ENCODE results near the gene ZNF423. TPM values are rescaled to one million over a fixed set of nuclear protein-coding genes. Genes with fewer than 3 reads are reported as not detected.

The ZNF423 gene
- total and polyA plus RNA-seq, 4 donors = 16.9 to 43.0 (median 34.4) TPM

DNA sequence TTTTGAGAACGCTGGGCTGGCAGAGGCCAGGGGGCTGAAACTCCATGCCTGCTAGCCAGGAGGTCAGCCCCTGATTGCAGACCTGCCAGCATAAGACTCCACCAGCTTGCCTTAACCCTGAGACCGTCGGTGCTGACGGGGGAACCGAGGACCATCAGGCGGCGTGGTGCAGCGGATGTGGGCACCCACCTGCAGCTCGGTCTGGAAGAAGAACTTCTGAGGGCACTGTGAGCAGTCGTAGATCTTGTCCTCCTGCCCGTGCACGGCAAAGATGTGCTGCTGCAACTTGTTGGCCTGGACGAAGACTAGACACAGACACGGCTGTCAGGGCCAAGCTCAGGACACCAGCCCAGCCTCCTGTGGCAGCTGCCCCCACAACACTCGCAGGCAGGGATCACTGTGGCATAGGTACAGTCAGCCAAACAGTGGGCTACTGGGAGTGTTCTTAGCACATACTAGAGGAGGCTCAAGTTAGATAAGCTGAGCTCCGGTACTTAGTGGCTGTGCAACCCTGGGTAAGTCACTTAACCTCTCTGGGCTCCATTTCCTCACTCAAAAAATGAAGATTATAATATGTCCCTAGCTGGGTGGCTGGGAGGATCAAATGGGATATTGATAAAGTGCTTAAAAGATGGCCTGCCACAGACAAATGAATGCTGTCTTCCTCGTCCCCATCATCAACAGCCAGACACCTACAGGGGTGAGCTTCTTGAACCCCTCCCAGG, 332.3 kb downstream of the ZNF423 start:
- DNase-seq (ENCODE audit: low read depth in 4 of 6, low spot score in 6 of 6) = no peak
- H3K9me3 ChIP-seq (ENCODE audit: control insufficient read depth, insufficient read depth, low read length) = no peaks in the 10 kb centered on the region
- no peak overlapping the region for H3K4me3 ChIP-seq (ENCODE audit: low read depth, low read length)
- H3K27me3 ChIP-seq (ENCODE audit: control insufficient read depth, insufficient read depth, low read length) = no peaks in the 10 kb centered on the region
- H3K27ac ChIP-seq (ENCODE audit: low read depth, low read length) = no peak overlapping the region
- peaks cover 42% of the 10 kb centered on the region for H3K4me1 ChIP-seq (ENCODE audit: control insufficient read depth, insufficient read depth, low read length)
- WGBS (ENCODE audit: insufficient coverage) = 85% methylated on average over 15 of the region's 17 CpGs
- H3K36me3 ChIP-seq (ENCODE audit: control insufficient read depth, insufficient read depth, low read length) = peaks cover 32% of the 10 kb centered on the region

DNA sequence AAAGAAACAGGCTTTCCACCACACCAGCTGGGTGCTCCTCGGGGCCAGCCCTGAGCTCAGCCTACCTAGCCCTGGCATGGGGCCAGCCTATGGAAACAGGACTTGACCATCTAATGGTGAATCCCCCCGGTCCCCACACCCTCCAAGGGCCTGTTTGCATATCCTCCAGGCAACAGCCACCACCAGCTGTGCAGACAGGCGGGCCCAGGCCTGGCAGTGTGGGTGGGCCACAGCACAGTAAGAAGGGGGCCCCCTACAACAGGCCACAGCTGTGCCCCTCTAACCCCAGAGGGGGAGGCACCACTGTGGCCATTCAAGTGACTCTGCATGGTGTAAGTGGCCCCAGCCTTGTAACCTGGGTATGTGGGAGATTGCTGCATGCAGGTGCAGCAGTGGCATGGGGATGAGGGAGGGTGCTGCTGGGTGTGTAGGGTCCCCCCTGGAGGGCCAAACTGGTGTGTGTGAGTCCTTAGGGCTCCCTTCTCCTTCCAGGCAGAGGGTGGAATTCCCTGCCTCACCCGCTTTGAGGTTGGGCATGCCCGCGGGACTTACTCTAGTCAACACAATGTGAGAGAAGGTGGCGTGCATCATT, 334.1 kb downstream of the ZNF423 start:
- no peak for DNase-seq (ENCODE audit: low read depth in 4 of 6, low spot score in 6 of 6)
- 39% methylated on average over 3 of the region's 7 CpGs for whole genome bisulfite sequencing (ENCODE audit: insufficient coverage)
- H3K27ac ChIP-seq (ENCODE audit: low read depth, low read length) = no peak overlapping the region
- peaks cover 32% of the 10 kb centered on the region for H3K36me3 ChIP-seq (ENCODE audit: control insufficient read depth, insufficient read depth, low read length)
- peaks cover 24% of the 10 kb centered on the region for H3K4me1 ChIP-seq (ENCODE audit: control insufficient read depth, insufficient read depth, low read length)
- no peak overlapping the region for H3K4me3 ChIP-seq (ENCODE audit: low read depth, low read length)
- H3K9me3 ChIP-seq (ENCODE audit: control insufficient read depth, insufficient read depth, low read length) = no peaks in the 10 kb centered on the region
- H3K27me3 ChIP-seq (ENCODE audit: control insufficient read depth, insufficient read depth, low read length) = no peaks in the 10 kb centered on the region

DNA sequence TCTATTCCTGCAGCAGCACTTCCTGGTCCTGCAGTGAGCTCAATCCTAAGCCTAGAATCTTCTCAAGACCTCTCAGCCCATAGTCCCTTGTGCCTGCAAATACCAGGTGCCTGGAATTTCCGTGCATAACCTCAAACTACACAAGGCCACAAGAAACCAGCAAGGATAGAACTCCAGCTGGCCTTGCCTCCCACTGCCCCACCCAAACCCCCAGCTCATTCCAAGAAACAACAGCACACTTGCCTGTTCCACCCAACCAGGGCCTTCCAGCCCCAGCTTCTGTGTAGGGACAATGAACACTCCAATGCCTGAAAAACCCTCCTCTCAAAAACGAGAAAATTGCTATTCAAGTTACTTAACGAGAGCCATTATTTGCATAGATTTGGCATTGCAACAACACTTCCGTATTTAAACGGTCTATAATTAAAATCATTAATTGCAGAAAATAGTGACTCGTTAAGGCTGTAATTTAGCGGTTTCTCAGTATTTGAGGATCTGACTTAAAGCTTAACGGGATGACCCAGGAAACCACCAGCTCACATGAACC, 335.3 kb downstream of the ZNF423 start:
- H3K27ac ChIP-seq (ENCODE audit: low read depth, low read length) = no peak overlapping the region

DNA sequence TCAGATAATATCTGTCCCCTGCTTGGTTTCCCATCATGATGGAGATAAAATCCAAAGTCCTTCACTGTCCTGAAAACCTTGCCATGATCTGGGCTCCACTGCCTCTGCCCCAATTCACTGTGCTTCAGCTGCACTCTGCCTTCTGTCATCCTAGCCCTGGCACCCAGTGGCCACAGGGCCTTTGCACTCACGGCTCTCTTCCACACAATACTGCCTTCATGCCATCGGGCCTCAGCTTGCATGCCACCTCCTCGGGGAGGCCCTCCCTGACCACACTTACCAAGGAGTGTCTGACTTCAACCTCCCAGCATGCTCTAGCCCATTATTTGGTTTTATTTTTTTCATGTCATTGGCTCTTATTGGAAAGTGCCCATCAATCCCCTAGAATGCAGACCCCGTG, 336.2 kb downstream of the ZNF423 start:
- 94% methylated on average over 3 of the region's 4 CpGs for WGBS (ENCODE audit: insufficient coverage)
- peaks cover 31% of the 10 kb centered on the region for H3K4me1 ChIP-seq (ENCODE audit: control insufficient read depth, insufficient read depth, low read length)
- H3K36me3 ChIP-seq (ENCODE audit: control insufficient read depth, insufficient read depth, low read length) = peaks cover 33% of the 10 kb centered on the region
- H3K4me3 ChIP-seq (ENCODE audit: low read depth, low read length) = no peak overlapping the region
- DNase-seq (ENCODE audit: low read depth in 4 of 6, low spot score in 6 of 6) = no peak
- no peak overlapping the region for H3K27ac ChIP-seq (ENCODE audit: low read depth, low read length)
- H3K27me3 ChIP-seq (ENCODE audit: control insufficient read depth, insufficient read depth, low read length) = no peaks in the 10 kb centered on the region
- no peaks in the 10 kb centered on the region for H3K9me3 ChIP-seq (ENCODE audit: control insufficient read depth, insufficient read depth, low read length)

More for the DNA sequence above, 335.3 kb downstream of the ZNF423 start:
- 83% methylated on average over 4 of the region's 8 CpGs for WGBS (ENCODE audit: insufficient coverage)
- H3K9me3 ChIP-seq (ENCODE audit: control insufficient read depth, insufficient read depth, low read length) = no peaks in the 10 kb centered on the region
- H3K27me3 ChIP-seq (ENCODE audit: control insufficient read depth, insufficient read depth, low read length) = no peaks in the 10 kb centered on the region
- DNase-seq (ENCODE audit: low read depth in 4 of 6, low spot score in 6 of 6) = peak in 1 of 6 donors; percentile 56
- peaks cover 31% of the 10 kb centered on the region for H3K4me1 ChIP-seq (ENCODE audit: control insufficient read depth, insufficient read depth, low read length)
- no peak overlapping the region for H3K4me3 ChIP-seq (ENCODE audit: low read depth, low read length)
- peaks cover 35% of the 10 kb centered on the region for H3K36me3 ChIP-seq (ENCODE audit: control insufficient read depth, insufficient read depth, low read length)

DNA sequence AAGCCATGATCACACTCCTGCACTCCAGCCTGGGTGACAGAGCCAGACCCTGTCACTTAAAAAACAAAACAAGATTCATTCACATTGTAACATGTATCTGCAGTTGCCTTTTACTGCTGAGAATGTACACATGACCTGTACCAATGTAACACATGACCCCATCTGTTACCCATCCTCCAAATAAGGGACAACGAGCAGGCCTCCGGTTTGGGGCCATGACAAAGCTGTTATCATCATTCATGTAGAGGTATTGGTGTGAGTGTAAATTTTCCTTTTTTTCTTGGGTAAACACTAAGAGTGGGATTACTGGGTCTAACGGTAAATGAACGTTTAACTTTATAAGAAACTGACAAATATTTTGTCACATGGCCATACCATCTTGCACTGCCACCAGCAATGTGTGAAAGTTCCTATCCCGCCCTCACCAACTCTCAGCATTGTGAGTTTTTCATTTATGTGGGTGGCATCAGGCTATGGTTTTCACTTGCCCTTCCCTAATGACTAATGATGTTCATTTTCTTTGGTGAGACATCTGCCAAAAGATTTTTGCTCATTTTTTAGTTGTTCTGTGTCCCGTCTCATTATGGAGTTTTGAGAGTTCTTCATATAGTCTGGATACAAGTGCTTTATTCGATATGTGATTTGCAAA, 336.8 kb downstream of the ZNF423 start:
- H3K4me1 ChIP-seq (ENCODE audit: control insufficient read depth, insufficient read depth, low read length) = peaks cover 31% of the 10 kb centered on the region

DNA sequence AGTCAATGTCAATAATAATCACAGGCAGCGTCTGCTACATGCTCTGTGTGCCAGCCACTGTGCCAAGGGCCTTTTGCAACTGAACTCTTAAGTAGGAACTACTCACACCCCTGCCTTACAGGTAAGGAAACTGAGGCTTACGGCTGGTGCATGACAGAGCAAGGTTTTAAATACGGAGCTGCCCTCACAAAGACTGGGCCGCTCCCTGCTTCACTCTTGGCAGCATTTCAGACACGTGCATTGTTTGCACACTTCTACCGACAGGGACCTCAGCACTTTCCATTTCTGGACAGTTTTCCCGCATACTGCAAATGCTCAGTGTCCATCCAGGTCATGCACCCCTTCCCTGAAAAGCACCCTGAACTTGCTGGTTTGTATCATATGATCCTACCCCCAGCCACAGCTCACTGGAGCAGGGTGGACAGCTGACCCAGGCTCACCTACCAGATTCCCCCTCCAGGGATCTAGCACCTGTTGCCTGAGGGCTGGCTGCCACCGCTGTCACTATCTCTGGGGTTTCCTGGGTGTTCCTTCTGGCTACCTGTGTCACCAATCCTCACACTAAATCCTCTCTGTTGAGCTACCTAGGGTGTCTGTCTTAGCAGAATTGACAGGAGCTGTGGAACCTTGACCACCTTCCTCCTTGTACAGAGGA, 339.4 kb downstream of the ZNF423 start:
- WGBS (ENCODE audit: insufficient coverage) = 86% methylated on average over 8 of the region's 8 CpGs
- no peaks in the 10 kb centered on the region for H3K9me3 ChIP-seq (ENCODE audit: control insufficient read depth, insufficient read depth, low read length)

More for the DNA sequence above, 336.8 kb downstream of the ZNF423 start:
- Histone ChIP-seq H3K4me3 (ENCODE audit: low read depth, low read length) (no peak overlapping the region), H3K9me3 (ENCODE audit: control insufficient read depth, insufficient read depth, low read length) (no peaks in the 10 kb centered on the region), H3K27me3 (ENCODE audit: control insufficient read depth, insufficient read depth, low read length) (no peaks in the 10 kb centered on the region), H3K36me3 (ENCODE audit: control insufficient read depth, insufficient read depth, low read length) (peaks cover 27% of the 10 kb centered on the region), H3K27ac (ENCODE audit: low read depth, low read length) (no peak overlapping the region)
- no peak for DNase-seq (ENCODE audit: low read depth in 4 of 6, low spot score in 6 of 6)
- 100% methylated on average over 1 of the region's 7 CpGs for WGBS (ENCODE audit: insufficient coverage)

DNA sequence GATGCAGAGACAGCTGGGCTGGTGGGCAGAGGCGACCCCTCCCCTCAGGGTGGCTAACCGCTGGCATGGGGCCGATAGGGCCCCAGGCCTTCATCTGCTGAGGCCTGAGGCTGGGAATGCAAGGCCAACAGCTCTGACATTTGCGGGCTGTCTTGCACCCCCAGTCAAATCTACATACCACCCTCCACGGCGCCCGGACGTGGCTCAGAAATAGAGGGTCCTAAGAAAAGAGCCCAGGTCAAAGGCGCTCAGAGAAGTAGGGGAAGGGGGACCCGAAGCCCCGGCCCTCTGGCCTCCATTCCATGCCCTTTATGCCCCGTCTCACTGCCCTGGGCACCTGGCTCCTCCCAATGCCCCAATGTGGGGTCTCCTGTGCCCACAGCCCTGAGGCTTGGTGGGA, 340.1 kb downstream of the ZNF423 start:
- Histone ChIP-seq H3K4me3 (ENCODE audit: low read depth, low read length) (no peak overlapping the region), H3K4me1 (ENCODE audit: control insufficient read depth, insufficient read depth, low read length) (peaks cover 32% of the 10 kb centered on the region), H3K27me3 (ENCODE audit: control insufficient read depth, insufficient read depth, low read length) (no peaks in the 10 kb centered on the region), H3K27ac (ENCODE audit: low read depth, low read length) (no peak overlapping the region), H3K36me3 (ENCODE audit: control insufficient read depth, insufficient read depth, low read length) (peaks cover 5% of the 10 kb centered on the region), H3K9me3 (ENCODE audit: control insufficient read depth, insufficient read depth, low read length) (no peaks in the 10 kb centered on the region)
- DNase-seq (ENCODE audit: low read depth in 4 of 6, low spot score in 6 of 6) = no peak
- 95% methylated on average over 5 of the region's 12 CpGs for whole genome bisulfite sequencing (ENCODE audit: insufficient coverage)

More for the DNA sequence above, 339.4 kb downstream of the ZNF423 start:
- H3K27ac ChIP-seq (ENCODE audit: low read depth, low read length) = no peak overlapping the region
- H3K27me3 ChIP-seq (ENCODE audit: control insufficient read depth, insufficient read depth, low read length) = no peaks in the 10 kb centered on the region
- H3K4me3 ChIP-seq (ENCODE audit: low read depth, low read length) = no peak overlapping the region
- peaks cover 26% of the 10 kb centered on the region for H3K4me1 ChIP-seq (ENCODE audit: control insufficient read depth, insufficient read depth, low read length)
- no peak for DNase-seq (ENCODE audit: low read depth in 4 of 6, low spot score in 6 of 6)
- H3K36me3 ChIP-seq (ENCODE audit: control insufficient read depth, insufficient read depth, low read length) = peaks cover 8% of the 10 kb centered on the region

DNA sequence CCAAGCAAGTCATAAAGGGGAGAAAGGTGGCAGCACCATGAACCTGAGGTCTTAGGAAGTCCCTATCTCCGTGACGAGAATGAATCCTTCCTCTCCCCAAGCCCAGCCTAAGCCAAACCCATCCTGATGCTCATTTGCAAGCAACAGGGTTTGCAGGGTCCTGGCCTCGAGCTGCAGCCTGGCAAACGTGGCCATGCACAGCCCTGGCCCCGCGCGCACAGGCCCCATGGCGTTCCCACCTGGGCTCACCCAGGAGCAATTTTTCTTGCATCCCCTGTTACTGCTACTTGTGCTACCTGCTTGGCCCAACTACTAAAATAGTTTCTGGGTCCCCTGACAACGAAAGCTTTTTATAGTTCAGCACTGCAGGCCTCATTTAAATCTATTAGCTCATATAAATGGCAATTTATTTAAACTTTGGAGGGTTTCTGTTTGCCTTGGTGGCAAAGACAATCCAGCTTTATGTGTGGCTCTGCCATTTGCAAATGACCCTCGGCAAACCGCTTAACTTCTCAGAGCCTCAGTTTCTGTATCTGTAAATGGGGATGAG, 340.8 kb downstream of the ZNF423 start:
- 74% methylated on average over 10 of the region's 11 CpGs for WGBS (ENCODE audit: insufficient coverage)
- no peak for DNase-seq (ENCODE audit: low read depth in 4 of 6, low spot score in 6 of 6)

More for the DNA sequence above, 340.8 kb downstream of the ZNF423 start:
- H3K9me3 ChIP-seq (ENCODE audit: control insufficient read depth, insufficient read depth, low read length) = no peaks in the 10 kb centered on the region
- no peak overlapping the region for H3K27ac ChIP-seq (ENCODE audit: low read depth, low read length)
- H3K36me3 ChIP-seq (ENCODE audit: control insufficient read depth, insufficient read depth, low read length) = peaks cover 5% of the 10 kb centered on the region
- H3K4me3 ChIP-seq (ENCODE audit: low read depth, low read length) = no peak overlapping the region
- no peaks in the 10 kb centered on the region for H3K27me3 ChIP-seq (ENCODE audit: control insufficient read depth, insufficient read depth, low read length)
- peaks cover 40% of the 10 kb centered on the region for H3K4me1 ChIP-seq (ENCODE audit: control insufficient read depth, insufficient read depth, low read length)
